WTC11 (cell line): ENCODE measurements around the gene HRH1.
"Not testable (repeated sequence)": the region's sequence is repeated elsewhere in the genome, so short reads cannot be mapped to it uniquely, and the experiment has no call there.

Experiments
- ATF1 ChIP-seq: sonication (generic); formaldehyde crosslinking; IDR thresholded peaks from 2 replicates; pipeline ENCODE4 v1.8.1; 2023; ENCODE audit warnings: mild to moderate bottlenecking, moderate library complexity, missing genetic modification reagents
- CTCF ChIP-seq: fragments of 200-600 bp; IDR thresholded peaks from 2 replicates; pipeline ENCODE4 v1.8.0; 2022; ENCODE audit warnings: antibody characterized with exemption
- E2F4 ChIP-seq: sonication (generic); formaldehyde crosslinking; IDR thresholded peaks from 2 replicates; pipeline ENCODE4 v1.8.1; 2022; ENCODE audit warnings: low read depth, mild to moderate bottlenecking, moderate library complexity, missing genetic modification reagents, borderline replicate concordance
- PREB ChIP-seq: sonication (generic); formaldehyde crosslinking; IDR thresholded peaks from 2 replicates; pipeline ENCODE4 v1.8.1; 2022; ENCODE audit warnings: mild to moderate bottlenecking, missing genetic modification reagents, moderate library complexity, borderline replicate concordance
- ZBTB43 ChIP-seq: sonication (generic); formaldehyde crosslinking; IDR thresholded peaks from 2 replicates; pipeline ENCODE4 v1.8.1; 2023; ENCODE audit warnings: mild to moderate bottlenecking, missing genetic modification reagents
- ZNF512 ChIP-seq: sonication (generic); formaldehyde crosslinking; IDR thresholded peaks from 2 replicates; pipeline ENCODE4 v1.8.1; 2022; ENCODE audit warnings: missing genetic modification reagents, borderline replicate concordance

GRCh38 chr3:11184328-11184969 lies 30.2 kb downstream of the HRH1 start:
- not testable (repeated sequence) for TF ChIP-seq ZNF512; CTCF; ZBTB43 (CRISPR knock-in tag); ATF1; E2F4 (CRISPR knock-in tag); PREB (CRISPR knock-in tag)
